M059J (cell line): Measurements from ENCODE around the gene ACTA2. TPM values are rescaled to one million over a fixed set of nuclear protein-coding genes. Genes with fewer than 3 reads are reported as not detected.

Source experiments
- DNase-seq: peaks from one replicate; pipeline ENCODE4 v3.0.0-alpha.2; 2012; ENCODE audit warnings: low read depth
- total RNA-seq: library from RNA; depleted of rRNA; stranded (reverse); fragments of >200 nt; shearing (Covaris generic); gene quantifications from 2 replicates; pipeline ENCODE4 v1.2.3, GENCODE V29; 2014; rRNA removed

Gene ACTA2
- total RNA-seq, 1 experiment from 2014 or later = 79.1 TPM

- peak; percentile 62 for DNase-seq
These were observed 60.2 kb downstream of the ACTA2 start for GRCh38 chr10:88892222-88892967.

GRCh38 chr10:88890681-88891381, 61.7 kb downstream of the ACTA2 start:
- DNase-seq = no peak

GRCh38 chr10:88889559-88890337, 62.8 kb downstream of the ACTA2 start:
- DNase-seq = no peak

GRCh38 chr10:88888810-88889445, 63.6 kb downstream of the ACTA2 start:
- no peak for DNase-seq

GRCh38 chr10:88886557-88886956, 66.0 kb downstream of the ACTA2 start:
- peak; percentile 28 for DNase-seq

Other genes with a start within 250 kb of the ACTA2 start
- not detected in 2 replicates for gene LIPK, start 246.5 kb downstream of the ACTA2 start, total RNA-seq
- not detected in 2 replicates for gene LIPN, start 192.8 kb downstream of the ACTA2 start, total RNA-seq
- not detected in 2 replicates for gene LIPM, start 150.0 kb downstream of the ACTA2 start, total RNA-seq
- gene ANKRD22, start 100.9 kb downstream of the ACTA2 start, total RNA-seq = not detected in 2 replicates
- gene STAMBPL1, start 72.5 kb downstream of the ACTA2 start, total RNA-seq = 18.2 and 22.8 TPM in 2 replicates
- gene FAS, start 38.0 kb upstream of the ACTA2 start, total RNA-seq = 11.5 and 21.2 TPM in 2 replicates